Mucosa of stomach (tissue), 1 donor: ENCODE measurements around the gene CENPC.

Source experiments
- H3K27me3 ChIP-seq: one replicate; pipeline ENCODE4 v1.7.0; 2013; ENCODE audit warnings: mild to moderate bottlenecking, low read length; ENCODE audit not compliant: control insufficient read depth, insufficient read depth
- H3K36me3 ChIP-seq: one replicate; pipeline ENCODE4 v1.7.0; 2013; ENCODE audit warnings: low read length; ENCODE audit not compliant: control insufficient read depth, insufficient read depth
- H3K4me1 ChIP-seq: one replicate; pipeline ENCODE4 v1.7.0; 2013; ENCODE audit warnings: mild to moderate bottlenecking, low read length; ENCODE audit not compliant: control insufficient read depth, insufficient read depth
- H3K4me3 ChIP-seq: one replicate; pipeline ENCODE4 v1.7.0; 2013; ENCODE audit warnings: low read length
- H3K9ac ChIP-seq: one replicate; pipeline ENCODE4 v1.7.0; 2013; ENCODE audit warnings: mild to moderate bottlenecking, low read length, moderate library complexity
- H3K9me3 ChIP-seq: one replicate; pipeline ENCODE4 v1.7.0; 2013; ENCODE audit warnings: mild to moderate bottlenecking, low read length, moderate library complexity; ENCODE audit not compliant: control insufficient read depth
- donor health status: Pancreatic carcinoma.

CENPC gene

GRCh38 chr4:67512501-67512900 lies 32.8 kb downstream of the CENPC start:
- Histone ChIP-seq H3K9ac (no peak overlapping the region), H3K9me3 (no peaks in the 10 kb centered on the region), H3K36me3 (no peaks in the 10 kb centered on the region), H3K27me3 (no peaks in the 10 kb centered on the region), H3K4me3 (no peak overlapping the region), H3K4me1 (no peaks in the 10 kb centered on the region)

DNA sequence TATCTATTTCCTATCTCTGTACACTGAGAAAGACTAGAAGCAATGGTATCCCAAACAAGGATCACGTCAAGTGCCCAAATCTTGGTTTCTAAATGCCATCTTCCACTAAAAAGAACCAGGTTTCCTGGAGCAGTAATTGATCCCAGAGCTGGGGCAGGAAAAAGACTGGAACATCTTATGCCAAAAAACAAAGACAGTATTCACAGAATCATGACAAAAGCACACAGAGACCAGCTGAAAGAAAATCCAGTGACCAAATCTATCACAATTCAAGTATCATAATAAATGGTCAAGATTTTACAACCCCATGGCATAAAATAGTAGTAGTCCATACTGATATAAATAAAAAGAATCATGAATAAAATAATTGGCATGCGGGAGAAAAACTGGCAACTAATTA lies 44.9 kb downstream of the CENPC start:
- H3K27me3 ChIP-seq, result no peaks in the 10 kb centered on the region
- H3K36me3 ChIP-seq, result no peaks in the 10 kb centered on the region
- H3K9me3 ChIP-seq, result no peaks in the 10 kb centered on the region
- H3K4me3 ChIP-seq, result no peak overlapping the region
- H3K9ac ChIP-seq, result no peak overlapping the region
- no peaks in the 10 kb centered on the region for H3K4me1 ChIP-seq

- H3K9me3 ChIP-seq, result no peaks in the 10 kb centered on the region
- H3K4me3 ChIP-seq, result no peak overlapping the region
- no peaks in the 10 kb centered on the region for H3K4me1 ChIP-seq
- no peaks in the 10 kb centered on the region for H3K36me3 ChIP-seq
- no peak overlapping the region for H3K9ac ChIP-seq
- no peaks in the 10 kb centered on the region for H3K27me3 ChIP-seq
Measured at GRCh38 chr4:67499799-67500198, 45.5 kb downstream of the CENPC start.

DNA sequence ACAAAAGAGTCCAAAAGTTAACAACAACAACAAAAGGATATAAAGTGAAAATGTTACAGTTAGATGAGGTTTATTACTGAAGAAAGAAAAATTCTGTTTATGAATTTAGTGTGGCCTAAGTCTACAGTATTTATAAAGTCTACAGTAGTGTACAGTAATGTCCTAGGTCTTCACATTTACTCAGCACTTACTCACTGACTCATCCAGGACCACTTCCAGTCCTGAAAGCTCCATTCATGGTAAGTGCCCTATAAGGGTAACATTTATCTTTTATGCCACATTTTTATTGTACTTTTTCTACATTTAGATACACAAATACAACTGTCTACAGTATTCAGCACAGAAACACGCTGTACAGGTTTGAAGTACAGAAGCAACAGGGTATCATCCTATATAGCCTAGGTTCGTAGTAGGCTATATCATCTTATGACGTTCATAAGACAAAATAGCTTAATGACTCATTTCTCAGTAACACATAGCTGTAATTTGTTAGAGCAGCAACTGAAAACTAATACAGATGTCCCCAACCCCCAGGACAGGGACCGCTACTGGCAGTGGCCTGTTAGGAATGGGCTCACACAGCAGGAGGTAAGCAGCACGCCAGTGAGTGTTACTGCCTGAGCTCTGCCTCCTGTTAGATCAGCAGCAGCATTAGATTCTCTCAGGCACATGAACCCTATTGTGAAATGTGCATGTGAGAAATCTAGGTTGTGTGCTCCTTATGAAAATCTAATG lies 61.3 kb downstream of the CENPC start:
- Histone ChIP-seq H3K4me3 (no peak overlapping the region), H3K4me1 (no peaks in the 10 kb centered on the region), H3K36me3 (no peaks in the 10 kb centered on the region)

GRCh38 chr4:67480810-67481209 lies 64.5 kb downstream of the CENPC start:
- Histone ChIP-seq H3K36me3 (no peaks in the 10 kb centered on the region), H3K9ac (no peak overlapping the region), H3K9me3 (no peaks in the 10 kb centered on the region), H3K4me3 (no peak overlapping the region), H3K4me1 (no peaks in the 10 kb centered on the region), H3K27me3 (no peaks in the 10 kb centered on the region)

More for the DNA sequence above, 61.3 kb downstream of the CENPC start:
- Histone ChIP-seq H3K27me3 (no peaks in the 10 kb centered on the region), H3K9ac (no peak overlapping the region), H3K9me3 (no peaks in the 10 kb centered on the region)

DNA sequence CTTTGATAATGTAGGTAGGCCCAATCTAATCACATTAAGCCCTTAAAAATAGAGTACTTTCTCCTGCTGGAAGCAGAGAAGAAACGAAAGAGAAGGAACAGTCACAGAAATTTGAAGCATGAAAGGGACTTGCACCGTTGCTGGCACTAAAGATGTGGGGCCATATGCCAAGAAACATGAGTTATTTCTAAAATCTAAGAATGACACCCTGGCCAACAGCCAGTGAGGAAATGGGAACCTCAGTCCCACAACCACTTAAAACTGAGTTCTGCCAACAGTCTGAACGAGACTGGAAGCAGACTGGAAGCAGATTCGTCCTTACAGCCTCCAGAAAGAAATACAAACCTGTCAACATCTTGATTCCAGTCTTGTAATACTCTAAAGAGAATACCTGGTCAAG lies 70.1 kb downstream of the CENPC start:
- H3K9ac ChIP-seq, result no peak overlapping the region
- no peaks in the 10 kb centered on the region for H3K4me1 ChIP-seq

DNA sequence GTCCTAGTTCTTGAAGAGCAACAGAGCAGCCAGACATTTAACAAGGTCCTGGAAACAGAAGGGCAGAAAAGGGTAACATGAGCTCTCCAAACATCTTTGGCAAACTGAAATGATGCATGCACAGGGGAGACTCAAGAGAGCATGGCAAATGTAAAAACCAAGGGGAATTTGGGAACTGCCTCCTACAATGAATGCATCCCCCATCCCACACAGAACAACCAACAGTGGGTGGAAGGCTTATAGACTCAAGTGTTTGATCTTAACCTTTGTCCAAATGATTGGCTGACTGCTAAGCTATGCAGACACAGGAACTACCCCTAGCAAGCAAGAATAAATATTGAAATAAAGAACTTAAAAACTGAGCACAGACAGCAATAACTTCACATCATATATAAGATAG lies 74.4 kb downstream of the CENPC start:
- no peaks in the 10 kb centered on the region for H3K27me3 ChIP-seq

More for the DNA sequence above, 70.1 kb downstream of the CENPC start:
- Histone ChIP-seq H3K9me3 (no peaks in the 10 kb centered on the region), H3K27me3 (no peaks in the 10 kb centered on the region), H3K36me3 (no peaks in the 10 kb centered on the region), H3K4me3 (no peak overlapping the region)

GRCh38 chr4:67468830-67469229 lies 76.5 kb downstream of the CENPC start:
- no peaks in the 10 kb centered on the region for H3K27me3 ChIP-seq
- no peaks in the 10 kb centered on the region for H3K4me1 ChIP-seq
- H3K36me3 ChIP-seq, result no peaks in the 10 kb centered on the region
- H3K9me3 ChIP-seq, result no peaks in the 10 kb centered on the region
- no peak overlapping the region for H3K4me3 ChIP-seq
- H3K9ac ChIP-seq, result no peak overlapping the region

More for the DNA sequence above, 74.4 kb downstream of the CENPC start:
- H3K36me3 ChIP-seq, result no peaks in the 10 kb centered on the region
- no peak overlapping the region for H3K4me3 ChIP-seq
- H3K9me3 ChIP-seq, result no peaks in the 10 kb centered on the region
- no peaks in the 10 kb centered on the region for H3K4me1 ChIP-seq
- H3K9ac ChIP-seq, result no peak overlapping the region

GRCh38 chr4:67466751-67467150 lies 78.6 kb downstream of the CENPC start:
- Histone ChIP-seq H3K9ac (no peak overlapping the region), H3K9me3 (no peaks in the 10 kb centered on the region), H3K4me3 (no peak overlapping the region), H3K36me3 (no peaks in the 10 kb centered on the region), H3K27me3 (no peaks in the 10 kb centered on the region), H3K4me1 (no peaks in the 10 kb centered on the region)

DNA sequence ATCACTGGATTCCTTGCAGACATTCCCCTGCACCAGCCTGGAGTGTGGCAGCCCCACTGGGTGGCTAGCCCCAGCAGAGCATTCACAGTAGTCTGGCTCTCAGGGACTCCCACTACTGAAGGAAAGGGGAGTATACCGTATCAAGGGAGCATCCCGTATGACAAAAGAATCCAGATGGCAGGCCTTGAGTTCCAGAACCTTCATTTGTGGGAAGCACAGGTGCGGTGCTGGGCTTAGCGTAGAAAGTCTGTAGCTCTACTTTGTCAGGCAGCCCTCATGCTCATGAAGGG lies 79.6 kb downstream of the CENPC start:
- no peaks in the 10 kb centered on the region for H3K27me3 ChIP-seq
- H3K36me3 ChIP-seq, result no peaks in the 10 kb centered on the region
- no peaks in the 10 kb centered on the region for H3K4me1 ChIP-seq

DNA sequence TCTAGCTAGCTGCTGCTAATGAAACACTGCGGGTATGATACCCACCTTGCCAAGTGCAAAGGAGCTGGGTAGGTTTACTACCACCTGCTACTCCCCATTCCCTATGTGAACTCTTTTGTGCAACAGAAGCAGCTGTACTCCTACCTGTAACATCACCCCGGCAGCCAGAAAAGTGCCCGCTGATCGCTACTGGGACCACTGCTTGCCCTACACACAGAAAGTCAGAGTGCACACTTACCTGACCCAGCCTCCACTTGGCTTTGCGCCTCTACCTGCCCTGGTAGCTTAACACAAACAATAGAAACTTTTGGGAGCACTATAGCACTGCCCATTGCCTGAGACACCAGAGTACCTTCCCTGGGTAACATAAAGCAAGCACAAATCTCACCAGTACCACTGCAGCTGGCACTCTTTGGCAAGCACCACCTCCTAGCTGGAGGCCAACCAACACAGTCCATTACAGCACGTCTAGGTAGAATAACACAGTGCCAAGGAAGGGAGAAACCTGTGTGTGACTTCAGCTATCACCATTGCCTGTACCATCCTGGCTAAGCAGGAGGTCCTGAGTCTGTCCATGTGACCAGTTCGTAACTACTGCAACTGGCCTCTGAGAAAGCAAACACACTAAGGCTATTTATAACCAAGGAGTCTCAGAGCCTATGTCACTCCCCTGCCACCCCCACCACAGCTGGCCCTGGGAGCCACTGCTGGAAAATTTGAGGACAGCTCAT lies 80.1 kb downstream of the CENPC start:
- Histone ChIP-seq H3K4me1 (no peaks in the 10 kb centered on the region), H3K27me3 (no peaks in the 10 kb centered on the region), H3K36me3 (no peaks in the 10 kb centered on the region), H3K4me3 (no peak overlapping the region), H3K9me3 (no peaks in the 10 kb centered on the region), H3K9ac (no peak overlapping the region)

More for the DNA sequence above, 79.6 kb downstream of the CENPC start:
- Histone ChIP-seq H3K9ac (no peak overlapping the region), H3K4me3 (no peak overlapping the region), H3K9me3 (no peaks in the 10 kb centered on the region)

DNA sequence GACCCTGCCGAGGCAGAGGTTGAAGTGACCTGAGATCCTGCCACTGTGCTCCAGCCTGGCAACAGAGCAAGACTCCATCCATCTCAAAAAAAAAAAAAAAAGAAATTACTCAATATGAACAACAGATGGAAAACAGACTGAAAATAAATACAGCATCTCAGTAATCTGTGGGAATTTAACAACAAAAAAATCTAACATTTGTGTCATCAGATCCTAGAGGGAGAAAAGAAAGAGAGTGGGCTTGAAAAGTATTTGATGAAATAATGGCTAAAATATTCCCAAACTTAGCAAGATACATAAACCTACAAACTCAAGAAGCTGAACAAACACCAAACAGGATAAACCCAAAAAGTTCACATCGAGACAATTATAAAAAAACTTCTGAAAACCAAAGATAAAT lies 84.7 kb downstream of the CENPC start:
- Histone ChIP-seq H3K4me3 (no peak overlapping the region), H3K4me1 (no peaks in the 10 kb centered on the region), H3K27me3 (no peaks in the 10 kb centered on the region), H3K36me3 (no peaks in the 10 kb centered on the region), H3K9ac (no peak overlapping the region), H3K9me3 (no peaks in the 10 kb centered on the region)
